Activated CD4-positive, alpha-beta T cell treated with anti-CD3 and anti-CD28 coated beads, Interleukin-2, amount 50 U/mL, for 24 hours (primary cell): ENCODE results near the gene SGO1.
"Not testable (repeated sequence)": the region's sequence is repeated elsewhere in the genome, so short reads cannot be mapped to it uniquely, and the experiment has no call there.

Experiments used
- DNase-seq, 2 donors: peaks; one replicate each; pipeline ENCODE4 v3.0.0-alpha.2; 2020; ENCODE audit warnings: low read depth in 1 of 2, low spot score in 1 of 2

Gene SGO1

DNA sequence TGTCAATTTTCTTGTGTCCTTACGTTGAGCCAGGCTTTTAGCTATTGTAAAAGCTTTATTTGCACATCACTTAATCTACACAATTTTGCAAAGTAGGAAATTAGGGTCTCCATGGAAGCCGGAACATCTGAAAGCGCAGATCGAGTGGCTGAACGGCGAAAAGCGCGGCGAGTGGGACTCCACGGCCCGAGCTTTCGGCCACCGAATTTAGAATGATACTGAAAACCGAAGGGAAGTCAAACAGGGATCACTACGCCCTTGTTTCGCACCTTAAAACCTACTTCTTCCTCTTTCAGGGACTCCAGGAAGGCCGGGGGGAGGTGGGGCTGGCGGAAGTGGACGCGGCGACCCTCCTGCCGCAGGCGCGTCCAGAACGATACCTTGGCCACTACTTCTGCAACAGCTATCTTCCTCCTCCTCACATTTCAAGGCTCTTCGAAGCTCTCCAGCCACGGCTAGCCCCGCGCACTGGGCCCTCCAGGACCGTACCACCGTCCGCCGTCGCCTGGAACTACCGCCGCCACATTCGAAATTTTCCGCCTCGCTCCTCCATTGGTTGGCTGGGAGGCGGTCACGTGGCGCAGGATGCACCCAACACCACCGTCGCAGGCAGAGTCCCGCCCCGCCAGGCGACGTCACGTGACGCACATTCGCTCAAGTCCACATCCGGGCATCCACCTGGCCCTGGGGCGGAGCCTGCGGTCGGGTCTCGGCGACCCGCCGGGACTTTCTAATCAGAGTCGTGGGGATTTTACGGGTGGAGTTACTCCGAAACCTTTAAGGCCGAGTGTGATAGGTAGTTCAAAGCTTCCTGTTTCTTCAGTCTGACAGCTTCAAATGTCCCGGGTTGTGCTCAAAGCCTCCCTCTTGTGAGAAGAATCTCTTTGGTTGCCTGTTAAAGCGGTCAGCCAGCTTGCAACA lies at the start of gene SGO1:
Gene SGO1, minus strand, starts transcription at position 528 of the 921 bp plus-strand sequence. CDS start 2,179 bp downstream, outside the sequence.
- peak; percentile 99 to 100 for DNase-seq

- no peak for DNase-seq
Observed at GRCh38 chr3:20235796-20236195, 49.8 kb upstream of the SGO1 start.

- no peak for DNase-seq
Observed at GRCh38 chr3:20232906-20233780, 47.1 kb upstream of the SGO1 start.

GRCh38 chr3:20230954-20231353 lies 44.9 kb upstream of the SGO1 start:
- DNase-seq = no peak

DNA sequence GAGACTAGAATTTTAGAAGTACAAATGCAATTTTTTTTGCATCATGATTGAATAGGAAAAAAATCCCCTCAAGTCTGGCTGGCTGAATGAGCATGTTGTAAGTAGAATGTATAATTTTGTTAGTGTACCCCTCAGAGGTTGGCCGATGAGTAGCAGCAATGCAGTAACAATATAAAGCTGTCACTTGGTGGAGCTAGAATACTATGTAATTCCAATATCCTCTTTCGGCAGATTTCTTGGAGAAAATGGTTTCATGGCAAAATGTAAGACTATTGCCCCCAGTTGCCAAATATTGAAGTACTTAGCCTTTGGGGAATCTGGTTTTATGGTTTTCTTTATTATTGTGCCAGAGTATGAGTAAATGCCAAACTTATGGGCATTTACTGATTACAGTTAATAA lies 39.8 kb upstream of the SGO1 start:
- no peak for DNase-seq

DNA sequence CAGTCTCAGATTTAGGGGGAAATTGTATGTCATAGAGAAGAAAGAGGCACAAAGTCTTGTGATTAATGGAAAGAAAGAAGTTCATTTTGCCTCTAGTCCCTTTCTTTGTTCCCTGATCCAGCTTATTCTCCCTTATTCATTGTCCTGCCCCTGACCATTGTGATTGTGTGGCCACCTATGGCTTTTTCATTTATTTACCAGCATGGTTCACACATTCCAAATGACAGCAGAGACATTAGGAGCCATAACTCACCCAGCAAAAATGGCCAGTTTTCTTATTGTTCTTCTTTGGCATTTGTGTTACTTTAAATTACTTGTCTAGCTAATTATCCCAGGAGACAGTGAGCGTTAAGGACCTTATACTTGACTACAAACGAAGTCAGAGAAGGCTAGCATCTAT lies 36.3 kb upstream of the SGO1 start:
- DNase-seq = no peak

DNA sequence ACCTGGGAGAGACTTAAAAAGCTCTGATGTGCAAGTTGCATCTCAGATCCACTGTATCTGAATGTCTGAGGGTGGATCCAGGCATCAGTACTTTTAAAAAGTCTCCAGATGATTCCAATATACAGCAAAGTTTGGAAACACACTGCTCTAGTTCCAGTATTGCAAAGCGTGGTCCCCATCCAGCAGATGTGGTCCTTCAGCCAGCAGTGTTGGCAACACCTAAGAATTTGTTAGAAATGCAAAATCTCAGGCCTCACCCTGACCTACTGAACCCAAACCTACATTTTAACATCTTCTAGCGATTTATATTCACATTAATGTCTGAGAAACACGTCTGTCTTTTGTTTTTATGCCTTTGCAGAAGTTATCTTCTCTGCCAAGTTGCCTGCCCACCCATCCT lies 32.2 kb upstream of the SGO1 start:
- no peak for DNase-seq

DNA sequence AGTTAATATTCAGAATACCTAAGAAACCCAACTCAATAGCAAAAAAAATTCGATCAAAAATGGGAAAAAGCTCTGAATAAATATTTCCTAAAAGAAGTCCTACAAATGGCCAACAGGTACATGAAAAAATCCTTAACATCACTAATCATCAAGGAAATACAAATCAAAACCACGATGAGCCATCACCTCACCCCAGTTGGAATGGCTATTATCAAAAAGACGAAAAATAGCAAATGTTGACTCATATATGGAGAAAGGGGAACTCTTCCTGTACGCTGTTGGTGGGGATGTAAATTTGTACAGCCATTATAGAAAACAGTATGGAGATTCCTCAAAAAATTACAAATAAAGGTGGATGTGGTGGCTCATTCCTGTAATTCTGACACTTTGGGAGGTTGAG lies 29.6 kb upstream of the SGO1 start:
- DNase-seq = no peak

DNA sequence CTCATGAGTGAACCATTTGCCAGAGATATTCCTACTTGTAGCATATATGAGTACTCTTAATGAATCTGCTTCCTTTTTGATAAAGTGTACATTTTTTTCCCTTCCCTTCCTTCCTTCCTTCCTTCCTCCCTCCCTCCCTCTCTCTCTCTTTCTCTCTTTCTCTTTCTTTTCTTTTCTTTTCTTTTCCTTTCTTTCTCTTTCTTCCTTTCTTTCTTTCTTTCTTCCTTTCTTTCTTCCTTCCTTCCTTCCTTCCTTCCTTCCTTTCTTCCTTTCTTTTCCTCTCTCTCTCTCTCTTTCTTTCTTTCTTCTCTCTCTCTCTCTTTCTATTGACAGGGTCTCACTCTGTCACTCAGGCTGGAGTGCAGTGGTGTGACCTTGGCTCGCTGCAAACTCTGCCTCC lies 27.5 kb upstream of the SGO1 start:
- not testable (repeated sequence) for DNase-seq

GRCh38 chr3:20207945-20208344 lies 21.9 kb upstream of the SGO1 start:
- not testable (repeated sequence) for DNase-seq

DNA sequence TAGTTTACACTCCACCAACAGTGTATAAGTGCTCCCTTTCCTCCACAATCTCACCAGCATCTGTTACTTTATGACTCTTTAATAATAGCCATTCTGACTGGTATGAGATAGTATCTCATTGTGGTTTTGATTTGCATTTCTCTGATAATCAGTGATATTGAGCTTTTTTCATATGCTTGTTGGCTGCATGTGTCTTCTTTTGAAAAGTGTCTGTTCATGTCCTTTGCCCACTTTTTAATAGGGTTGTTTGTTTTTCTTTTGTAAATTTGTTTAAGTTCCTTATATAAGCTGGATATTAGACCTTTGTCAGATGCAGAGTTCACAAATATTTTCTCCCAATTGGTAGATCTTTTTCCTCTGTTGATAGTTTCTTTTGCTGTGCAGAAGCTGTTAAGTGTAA lies 19.9 kb upstream of the SGO1 start:
- not testable (repeated sequence) for DNase-seq

DNA sequence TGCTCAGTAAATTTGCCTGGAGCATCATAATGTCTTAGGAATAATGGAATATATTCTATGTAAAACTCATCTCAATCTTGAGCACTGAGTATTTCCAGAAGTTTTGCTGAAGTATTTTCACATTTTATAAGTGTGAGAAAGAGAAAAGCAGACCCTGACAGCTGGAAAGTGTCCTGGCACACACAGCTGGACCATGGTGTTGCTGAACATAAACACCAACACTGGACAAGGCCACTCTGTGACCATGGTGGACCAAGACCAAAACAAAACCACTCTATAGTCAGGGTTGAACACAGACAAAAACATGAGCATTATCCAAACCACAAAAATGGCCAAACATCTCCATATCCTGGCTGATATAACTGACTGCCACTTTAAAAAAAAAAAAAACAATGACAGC lies 15.1 kb upstream of the SGO1 start:
- no peak for DNase-seq

- no peak for DNase-seq
Observed at GRCh38 chr3:20197775-20198174, 11.8 kb upstream of the SGO1 start.

DNA sequence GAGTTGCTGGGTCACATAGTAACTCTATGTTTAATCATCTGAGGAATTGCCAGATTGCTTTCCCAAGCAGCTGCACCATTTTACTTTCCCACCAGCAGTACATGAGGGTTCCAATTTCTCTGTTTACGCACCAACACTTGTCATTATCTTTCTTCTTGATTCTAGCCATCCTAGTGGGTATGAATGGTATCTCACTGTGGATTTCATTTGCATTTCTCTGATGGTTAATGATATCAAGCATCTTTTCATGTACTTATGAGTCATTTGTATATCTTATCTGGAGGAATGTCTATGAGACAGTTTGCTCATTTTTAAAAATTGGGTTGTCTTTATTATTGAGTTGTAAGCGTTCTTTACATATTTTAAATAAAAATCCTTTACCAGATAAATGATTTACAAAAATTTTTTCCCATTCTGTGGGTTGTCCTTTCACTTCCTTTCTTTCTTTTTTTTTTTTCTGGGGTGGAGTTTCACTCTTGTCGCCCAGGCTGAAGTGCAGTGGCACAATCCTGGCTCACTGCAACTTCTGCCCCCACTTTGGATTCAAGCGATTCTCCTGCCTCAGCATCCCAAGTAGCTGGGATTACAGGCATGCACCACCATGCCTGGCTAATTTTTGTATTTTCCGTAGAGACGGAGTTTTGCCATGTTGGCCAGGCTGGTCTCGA lies 8.9 kb upstream of the SGO1 start:
- DNase-seq = no peak

- no peak for DNase-seq
Observed at GRCh38 chr3:20190991-20191390, 5.0 kb upstream of the SGO1 start.

DNA sequence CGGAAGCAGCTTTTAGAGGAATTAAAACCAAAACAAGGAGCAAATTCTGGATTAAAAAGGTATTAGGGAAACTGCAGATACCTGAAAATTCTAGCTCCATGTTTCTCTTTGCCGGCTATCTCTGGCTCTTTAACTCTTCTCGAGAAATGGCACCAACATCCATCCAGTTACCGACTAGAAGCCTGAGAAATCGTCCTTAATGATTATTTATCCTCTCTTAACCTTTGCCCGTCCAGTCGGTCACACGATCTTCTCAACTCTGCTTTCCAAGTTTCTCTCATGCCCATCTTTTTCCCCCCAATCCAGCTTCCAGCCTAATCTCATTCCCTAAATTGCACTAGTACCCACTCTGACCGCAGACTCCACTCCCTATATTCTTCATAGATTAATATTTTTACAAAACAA lies 596 bp upstream of the SGO1 start:
- no peak for DNase-seq

DNA sequence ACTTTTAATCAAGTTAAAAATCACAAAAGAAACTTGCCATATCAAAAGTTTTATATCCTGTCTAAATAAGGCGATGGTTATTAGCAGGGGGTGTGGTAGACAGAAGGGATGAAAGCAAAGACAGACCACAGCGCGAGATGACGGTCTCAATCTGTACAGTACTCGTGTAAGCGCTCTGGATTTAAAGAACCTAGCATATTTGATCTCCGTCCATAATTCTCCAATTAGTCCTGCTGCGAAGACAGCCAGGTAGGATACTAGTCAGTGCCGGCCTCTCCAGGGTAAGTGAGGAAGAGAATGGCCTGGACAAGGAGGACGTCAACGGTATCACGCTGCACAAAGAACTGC lies 701 bp downstream of the SGO1 start:
- no peak for DNase-seq

- no peak for DNase-seq
Observed at GRCh38 chr3:20182206-20182605, 3.8 kb downstream of the SGO1 start.

GRCh38 chr3:20181276-20181675 lies 4.7 kb downstream of the SGO1 start:
- no peak for DNase-seq

- no peak for DNase-seq
Observed at GRCh38 chr3:20173844-20174410, 12.1 kb downstream of the SGO1 start.

- DNase-seq = no peak
Observed at GRCh38 chr3:20161714-20162113, 24.3 kb downstream of the SGO1 start.
